K562 (cell line): ENCODE measurements around the gene KRTAP16-1. TPM values are rescaled to one million over a fixed set of nuclear protein-coding genes. Genes with fewer than 3 reads are reported as not detected.

Experiments
- ATAC-seq: fragments of 200-7000 bp; cut with Tn5 transposase; 3 replicates; pipeline ENCODE4 v1.9.1; 2020; ENCODE audit warnings: moderate library complexity
- BruUV-seq: library from RNA; stranded (reverse); fragments of 400-500 nt; replicated peaks from 2 replicates; lab custom pipeline; 2021; lab: Mats Ljungman, UMichigan
- CTCF ChIA-PET: fragments of 300-600 bp; formaldehyde crosslinking; extraction: SDS; loops from one replicate; lab custom pipeline; 2021; ENCODE audit warnings: low intra/inter-chr PET ratio; lab: Yijun Ruan, JAX
- POLR2A ChIA-PET: fragments of 300-600, 350-650 bp; sonication (Branson Sonifier 250); formaldehyde crosslinking; extraction: SDS; loops from one replicate; lab custom pipeline; 2021; ENCODE audit warnings: antibody characterized with exemption, inconsistent platforms; lab: Yijun Ruan, JAX
- DNase-seq, 4 experiments: peaks; one replicate each; pipeline versions ENCODE4 v3.0.0 to v3.0.0-alpha.2; 2011 to 2018; ENCODE audit warnings: low spot score in 3 of 4, mixed read lengths in 3 of 4; ENCODE audit errors: extremely low read depth in 1 of 4
- FAIRE-seq: peaks from 2 replicates; lab custom pipeline; 2011; peaks lifted over from hg19 to GRCh38; lab: Jason Lieb, UNC
- H2AFZ ChIP-seq: 2 replicates; pipeline ENCODE4 v1.6.0; 2011; ENCODE audit warnings: low read depth, low read length, control low read depth, inconsistent platforms
- H3K27ac ChIP-seq: fragments of 200-600 bp; 3 replicates; pipeline ENCODE4 v1.8.0; 2011; ENCODE audit warnings: low read depth, mild to moderate bottlenecking, control low read depth, inconsistent platforms, low read length, moderate library complexity, mixed read lengths; ENCODE audit errors: extremely low read depth
- H3K27me3 ChIP-seq, 2 experiments: fragments of 300-600 bp in 1 of 2; 2 replicates in 1 of 2; 3 replicates in 1 of 2; pipeline versions ENCODE4 v1.6.0 to v1.8.0; 2011; ENCODE audit warnings: inconsistent platforms in 2 of 2, low read length in 2 of 2, mild to moderate bottlenecking in 1 of 2, mixed read lengths in 1 of 2, moderate library complexity in 1 of 2; ENCODE audit not compliant: control insufficient read depth in 2 of 2, insufficient read depth in 2 of 2
- H3K36me3 ChIP-seq: fragments of 300-600 bp; 3 replicates; pipeline ENCODE4 v1.8.0; 2011; ENCODE audit warnings: mild to moderate bottlenecking, low read length, inconsistent platforms; ENCODE audit not compliant: control insufficient read depth, insufficient read depth
- H3K4me1 ChIP-seq, 2 experiments: fragments of 200-600 bp in 1 of 2; replicated peaks in 1 of 2; 2 replicates in 1 of 2; 3 replicates in 1 of 2; pipeline versions ENCODE4 v1.5.1 to v1.8.0; 2011; ENCODE audit warnings: inconsistent platforms in 2 of 2, low read length in 2 of 2, mild to moderate bottlenecking in 1 of 2, mixed read lengths in 1 of 2, moderate library complexity in 1 of 2; ENCODE audit not compliant: control insufficient read depth in 2 of 2, insufficient read depth in 2 of 2
- H3K4me2 ChIP-seq: 2 replicates; pipeline ENCODE4 v1.6.1; 2011; ENCODE audit warnings: low read length, control low read depth, inconsistent platforms, mixed read lengths; ENCODE audit not compliant: insufficient read depth
- H3K4me3 ChIP-seq: fragments of 200-600 bp; sonication (generic), shearing (Covaris generic); 2 replicates; pipeline ENCODE4 v1.5.1; 2016; ENCODE audit warnings: control low read depth, inconsistent platforms
- H3K79me2 ChIP-seq: fragments of 200-600 bp; 3 replicates; pipeline ENCODE4 v1.8.0; 2011; ENCODE audit warnings: low read length, inconsistent platforms; ENCODE audit not compliant: control insufficient read depth, insufficient read depth
- H3K9ac ChIP-seq, 2 experiments: 2 replicates each; pipeline versions ENCODE4 v1.6.0 to v1.6.1; 2011; ENCODE audit warnings: low read depth in 2 of 2, low read length in 2 of 2, control low read depth in 1 of 2, inconsistent platforms in 1 of 2, mild to moderate bottlenecking in 1 of 2, mixed read lengths in 1 of 2; ENCODE audit not compliant: insufficient read depth in 1 of 2
- H3K9me1 ChIP-seq: one replicate; pipeline ENCODE4 v1.6.0; 2011; ENCODE audit warnings: inconsistent platforms, mild to moderate bottlenecking, low read length, moderate library complexity; ENCODE audit not compliant: control insufficient read depth, insufficient read depth
- H3K9me3 ChIP-seq: replicated peaks from 2 replicates; pipeline ENCODE4 v1.5.1; 2011; ENCODE audit warnings: low read depth, low read length, inconsistent platforms; ENCODE audit not compliant: control insufficient read depth, insufficient read depth
- H4K20me1 ChIP-seq: replicated peaks from 2 replicates; pipeline ENCODE4 v1.6.1; 2011; ENCODE audit warnings: low read length, inconsistent platforms, mixed read lengths; ENCODE audit not compliant: control insufficient read depth, insufficient read depth
- CBFA2T2 ChIP-seq: fragments of 450-650 bp; conservative IDR thresholded peaks from 2 replicates; pipeline ENCODE4 v1.6.1; 2017; ENCODE audit warnings: mild to moderate bottlenecking
- NRF1 ChIP-seq, 2 experiments: fragments of 450-650 bp; IDR thresholded peaks in 1 of 2; conservative IDR thresholded peaks in 1 of 2; 2 replicates each; pipeline ENCODE4 v1.6.1; 2014; ENCODE audit warnings: mild to moderate bottlenecking in 2 of 2
- whole genome bisulfite sequencing: fragments of 100-300 bp; shearing (Covaris generic); methylation state at CpG from one replicate; pipeline ENCODE4 v1.1.6; 2016; ENCODE audit warnings: low coverage, mixed read lengths; ENCODE audit not compliant: insufficient coverage; ENCODE audit errors: missing lambda C conversion rate; 5-methylcytosine and 5-hydroxymethylcytosine counted together
- in situ Hi-C: fragments of 300-500 bp; cut with MboI; formaldehyde crosslinking; loops from 4 replicates; pipeline ENCODE4 v1.15.0; 2018; ENCODE audit warnings: inconsistent platforms, mixed read lengths
- intact Hi-C: fragments of 100-400 bp; cut with micrococcal nuclease; formaldehyde crosslinking; loops from 2 replicates; pipeline ENCODE4 v1.14.2; 2022
- polyA plus RNA-seq, 8 experiments: library from polyadenylated mRNA; depleted of rRNA in 4 of 8; stranded (reverse) in 5 of 8; unstranded in 3 of 8; fragments of >200 nt; fragmentation: Nextera tagmentation in 2 of 8; fragmentation: Illumina TruSeq in 1 of 8; extraction: Ambion mirVana in 2 of 8; extraction: Trizol in 1 of 8; gene quantifications; 2 replicates each; pipeline versions ENCODE4 v1.2.1 to v1.2.3, GENCODE V29; 2011 to 2014; ENCODE audit warnings: inconsistent platforms in 1 of 8, missing spikeins in 1 of 8
- total RNA-seq, 7 experiments: library from RNA; depleted of rRNA in 6 of 7; stranded (reverse); fragments of >200 nt in 6 of 7; fragmentation: Illumina TruSeq in 2 of 7; extraction: Trizol in 2 of 7; gene quantifications; 2 replicates each; pipeline versions ENCODE4 v1.2.1 to v1.2.3, GENCODE V29; 2011 to 2021; ENCODE audit warnings: low replicate concordance in 1 of 7
- TF ChIP-seq, protein P1 (sequence below): sonication (generic); formaldehyde crosslinking; IDR thresholded peaks from 2 replicates; pipeline ENCODE4 v1.8.1; 2023; ENCODE audit warnings: mild to moderate bottlenecking, missing genetic modification reagents

KRTAP16-1 gene
- total and polyA plus RNA-seq, 9 of the 15 experiments (the other 6 are each of a cell fraction or from before 2014, with no cell fraction given): not detected

DNA sequence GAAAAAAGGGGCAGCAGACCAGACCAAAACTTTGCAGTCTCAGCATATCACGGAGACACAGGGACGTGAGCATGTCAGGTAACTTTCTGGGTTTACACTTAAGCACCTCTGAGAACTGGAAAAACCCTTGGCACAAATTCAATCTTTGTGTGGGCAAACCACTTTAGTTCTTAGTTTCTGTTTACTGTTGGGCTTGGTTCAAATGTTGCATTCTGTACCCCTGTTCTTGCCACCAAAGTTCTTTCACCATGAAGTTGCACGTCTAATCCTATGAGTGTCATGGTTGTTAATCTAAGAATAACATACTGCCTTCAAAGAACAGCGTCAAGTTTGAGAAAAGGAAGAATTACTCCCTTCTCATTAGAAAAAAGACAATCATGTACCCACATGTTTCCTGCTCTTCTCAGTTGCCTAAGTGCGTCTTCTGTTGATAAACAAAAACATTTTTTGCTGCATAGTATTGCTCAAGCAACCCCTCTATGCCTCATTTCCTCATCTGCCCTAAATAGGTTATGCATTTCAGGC is 29.9 kb upstream of the KRTAP16-1 start (continued):
- TF ChIP-seq, protein P1, sequence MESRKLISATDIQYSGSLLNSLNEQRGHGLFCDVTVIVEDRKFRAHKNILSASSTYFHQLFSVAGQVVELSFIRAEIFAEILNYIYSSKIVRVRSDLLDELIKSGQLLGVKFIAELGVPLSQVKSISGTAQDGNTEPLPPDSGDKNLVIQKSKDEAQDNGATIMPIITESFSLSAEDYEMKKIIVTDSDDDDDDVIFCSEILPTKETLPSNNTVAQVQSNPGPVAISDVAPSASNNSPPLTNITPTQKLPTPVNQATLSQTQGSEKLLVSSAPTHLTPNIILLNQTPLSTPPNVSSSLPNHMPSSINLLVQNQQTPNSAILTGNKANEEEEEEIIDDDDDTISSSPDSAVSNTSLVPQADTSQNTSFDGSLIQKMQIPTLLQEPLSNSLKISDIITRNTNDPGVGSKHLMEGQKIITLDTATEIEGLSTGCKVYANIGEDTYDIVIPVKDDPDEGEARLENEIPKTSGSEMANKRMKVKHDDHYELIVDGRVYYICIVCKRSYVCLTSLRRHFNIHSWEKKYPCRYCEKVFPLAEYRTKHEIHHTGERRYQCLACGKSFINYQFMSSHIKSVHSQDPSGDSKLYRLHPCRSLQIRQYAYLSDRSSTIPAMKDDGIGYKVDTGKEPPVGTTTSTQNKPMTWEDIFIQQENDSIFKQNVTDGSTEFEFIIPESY (CRISPR knock-in tag): no peak

DNA sequence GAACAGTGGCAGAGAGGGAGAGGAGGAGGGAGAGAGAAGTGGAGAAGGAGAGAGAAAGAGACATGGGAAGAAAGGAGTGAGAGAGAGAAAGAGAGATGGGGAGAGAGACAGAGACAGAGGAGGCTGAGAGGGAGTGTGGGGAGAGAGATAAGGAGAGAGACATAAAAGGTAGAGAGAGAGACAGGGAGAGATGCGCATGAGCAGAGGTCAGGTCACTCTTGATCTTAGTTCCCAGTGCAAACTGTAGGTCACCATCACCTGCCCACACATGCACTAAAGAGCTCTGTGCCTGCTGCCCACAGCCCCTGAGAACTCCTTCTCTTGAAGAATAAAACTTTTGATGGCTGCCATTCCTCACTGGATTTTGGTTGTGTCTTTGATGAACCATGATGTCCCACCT is 26.6 kb upstream of the KRTAP16-1 start:
- TF ChIP-seq NRF1 (conservative IDR thresholded peaks at IDR 0.05 in 1 of 2, IDR thresholded peaks at IDR 0.05 in 1 of 2): peak; percentile 60 to 64
- no peak for TF ChIP-seq CBFA2T2
- H2AFZ ChIP-seq: no peak overlapping the region
- no TSS peak for BruUV-seq
- WGBS: 0% methylated on average over 1 of the region's 1 CpG
- DNase-seq (no peak), FAIRE-seq (no peak), ATAC-seq (no peak)
- no peak overlapping the region for H3K27ac ChIP-seq
- no peak overlapping the region for H3K4me3 ChIP-seq
- H3K27me3 ChIP-seq: peaks cover 0 to 12% of the 10 kb centered on the region in 2 experiments; a peak in 1 of 5 replicates
- POLR2A ChIA-PET: interaction anchor here (0.7 kb wide), 1 partner anchor 10 kb away, joined by 5 read pairs; no protein-coding TSS in a partner anchor
- H3K9me3 ChIP-seq: no peaks in the 10 kb centered on the region
- H4K20me1 ChIP-seq: no peaks in the 10 kb centered on the region
- no peaks in the 10 kb centered on the region for H3K36me3 ChIP-seq
- no peak overlapping the region for H3K9ac ChIP-seq
- H3K4me2 ChIP-seq: no peak overlapping the region
- no peaks in the 10 kb centered on the region for H3K4me1 ChIP-seq
- in situ Hi-C loops (no loop called here), intact Hi-C loops (no loop called here)
- H3K9me1 ChIP-seq: no peaks in the 10 kb centered on the region
- H3K79me2 ChIP-seq: no peaks in the 10 kb centered on the region
- CTCF ChIA-PET: no interaction called here
